ENCODE data around the gene CHAC1. TPM values are rescaled to one million over a fixed set of nuclear protein-coding genes. Genes with fewer than 3 reads are reported as not detected.

CHAC1 gene
- total RNA-seq, 1 donor from 2014 or later, result 24.7 TPM

DNA sequence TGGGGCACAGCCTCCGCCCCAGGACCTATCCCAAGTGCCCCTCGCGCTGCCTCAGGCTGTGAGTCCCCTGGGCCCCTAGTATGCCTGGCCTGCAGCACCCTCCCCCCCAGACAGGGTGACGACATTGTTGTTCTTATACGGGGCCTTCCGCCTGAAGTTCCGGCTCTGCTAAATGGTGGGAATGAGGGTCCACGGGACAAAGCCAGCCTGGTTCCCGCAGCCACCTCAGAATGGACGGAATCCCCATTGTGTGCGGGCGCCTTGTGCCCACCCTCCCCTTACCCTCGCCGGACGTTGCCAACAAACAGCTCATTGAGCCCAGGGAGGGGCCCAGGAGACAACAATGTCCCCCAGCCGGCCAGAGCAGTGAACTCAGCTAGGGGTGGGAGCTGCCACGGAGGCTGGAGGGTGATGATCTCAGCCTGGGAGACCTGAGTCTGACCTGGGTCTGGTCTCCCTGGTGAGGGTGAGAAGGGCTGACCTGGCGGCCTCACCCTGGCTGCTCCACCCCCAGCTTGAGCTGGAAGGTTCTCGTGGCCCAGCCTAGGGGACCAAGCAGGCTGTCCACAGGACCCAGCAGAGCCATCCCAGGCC lies 34.4 kb upstream of the CHAC1 start:
- Histone ChIP-seq H3K4me3 (ENCODE audit: low read depth, low read length) (no peak overlapping the region), H3K27me3 (ENCODE audit: control insufficient read depth, insufficient read depth, low read length) (peaks cover 4% of the 10 kb centered on the region), H3K36me3 (ENCODE audit: control insufficient read depth, insufficient read depth, low read length) (no peaks in the 10 kb centered on the region)
- no peak for FAIRE-seq
- TF ChIP-seq, protein P1, sequence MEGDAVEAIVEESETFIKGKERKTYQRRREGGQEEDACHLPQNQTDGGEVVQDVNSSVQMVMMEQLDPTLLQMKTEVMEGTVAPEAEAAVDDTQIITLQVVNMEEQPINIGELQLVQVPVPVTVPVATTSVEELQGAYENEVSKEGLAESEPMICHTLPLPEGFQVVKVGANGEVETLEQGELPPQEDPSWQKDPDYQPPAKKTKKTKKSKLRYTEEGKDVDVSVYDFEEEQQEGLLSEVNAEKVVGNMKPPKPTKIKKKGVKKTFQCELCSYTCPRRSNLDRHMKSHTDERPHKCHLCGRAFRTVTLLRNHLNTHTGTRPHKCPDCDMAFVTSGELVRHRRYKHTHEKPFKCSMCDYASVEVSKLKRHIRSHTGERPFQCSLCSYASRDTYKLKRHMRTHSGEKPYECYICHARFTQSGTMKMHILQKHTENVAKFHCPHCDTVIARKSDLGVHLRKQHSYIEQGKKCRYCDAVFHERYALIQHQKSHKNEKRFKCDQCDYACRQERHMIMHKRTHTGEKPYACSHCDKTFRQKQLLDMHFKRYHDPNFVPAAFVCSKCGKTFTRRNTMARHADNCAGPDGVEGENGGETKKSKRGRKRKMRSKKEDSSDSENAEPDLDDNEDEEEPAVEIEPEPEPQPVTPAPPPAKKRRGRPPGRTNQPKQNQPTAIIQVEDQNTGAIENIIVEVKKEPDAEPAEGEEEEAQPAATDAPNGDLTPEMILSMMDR (IDR thresholded peaks at IDR 0.05; ENCODE audit: insufficient read depth, low read length, severe bottlenecking), result no peak
- no peak for DNase-seq (ENCODE audit: low read depth)

DNA sequence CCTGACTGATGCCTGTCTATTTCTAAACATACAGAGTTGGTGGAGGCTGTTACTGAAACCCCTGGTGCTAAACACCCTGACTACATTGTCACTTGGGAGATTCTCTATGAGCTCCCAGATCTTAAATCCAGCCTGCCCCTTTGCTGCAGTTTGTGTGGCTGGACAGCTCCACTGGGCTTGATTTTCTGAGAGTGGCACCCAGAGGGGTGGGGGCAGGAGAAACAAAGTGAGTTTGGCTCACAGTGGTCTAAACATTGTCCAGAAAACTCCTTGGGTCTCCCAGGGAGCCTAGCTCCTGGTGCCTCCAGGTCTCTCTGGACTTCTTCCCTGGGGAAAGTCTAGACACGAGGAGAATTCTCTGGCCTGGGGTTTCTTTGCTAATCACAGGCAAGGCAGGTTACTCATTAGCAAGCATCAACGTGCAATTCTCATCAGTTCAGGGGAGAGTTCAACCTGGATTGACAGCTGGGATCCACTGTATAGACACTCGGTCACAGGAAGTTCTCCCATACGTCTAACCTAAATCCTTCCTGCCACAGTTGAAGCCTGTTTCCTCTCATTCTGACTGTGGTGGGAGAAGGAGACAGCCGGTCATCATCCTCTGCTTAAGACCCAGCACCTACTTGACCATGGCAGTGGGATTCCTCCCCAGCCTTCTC lies 31.2 kb upstream of the CHAC1 start:
- Histone ChIP-seq H3K4me3 (ENCODE audit: low read depth, low read length) (no peak overlapping the region), H3K27me3 (ENCODE audit: control insufficient read depth, insufficient read depth, low read length) (peaks cover 30% of the 10 kb centered on the region), H3K36me3 (ENCODE audit: control insufficient read depth, insufficient read depth, low read length) (no peaks in the 10 kb centered on the region)
- TF ChIP-seq, protein P1 (IDR thresholded peaks at IDR 0.05; ENCODE audit: insufficient read depth, low read length, severe bottlenecking), result no peak
- peak; percentile 54 for DNase-seq (ENCODE audit: low read depth)
- peak; percentile 55 for FAIRE-seq

DNA sequence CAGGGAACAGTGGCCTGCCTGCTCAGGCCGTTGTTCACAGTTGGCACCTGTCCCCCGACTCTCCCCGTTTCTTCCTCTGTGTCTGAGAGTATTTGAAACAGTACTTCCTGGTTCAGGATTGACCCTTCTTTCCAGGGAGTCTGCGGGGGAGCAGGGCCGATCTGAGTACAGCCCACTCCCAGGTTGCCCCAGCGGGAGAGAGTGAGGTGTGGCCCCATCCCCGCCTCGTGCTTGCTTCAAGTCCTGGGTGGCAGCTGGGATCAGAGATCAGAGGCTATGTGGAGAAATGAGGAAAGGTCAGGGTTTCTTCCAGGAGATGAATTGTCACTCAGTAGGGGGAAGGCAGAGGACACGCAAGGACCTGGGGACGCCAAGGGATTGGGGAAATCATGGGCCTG lies 30.7 kb upstream of the CHAC1 start:
- DNase-seq (ENCODE audit: low read depth) (no peak), FAIRE-seq (no peak)
- TF ChIP-seq, protein P1 (IDR thresholded peaks at IDR 0.05; ENCODE audit: insufficient read depth, low read length, severe bottlenecking), result no peak
- peaks cover 35% of the 10 kb centered on the region for H3K27me3 ChIP-seq (ENCODE audit: control insufficient read depth, insufficient read depth, low read length)
- no peak overlapping the region for H3K4me3 ChIP-seq (ENCODE audit: low read depth, low read length)
- H3K36me3 ChIP-seq (ENCODE audit: control insufficient read depth, insufficient read depth, low read length), result no peaks in the 10 kb centered on the region

DNA sequence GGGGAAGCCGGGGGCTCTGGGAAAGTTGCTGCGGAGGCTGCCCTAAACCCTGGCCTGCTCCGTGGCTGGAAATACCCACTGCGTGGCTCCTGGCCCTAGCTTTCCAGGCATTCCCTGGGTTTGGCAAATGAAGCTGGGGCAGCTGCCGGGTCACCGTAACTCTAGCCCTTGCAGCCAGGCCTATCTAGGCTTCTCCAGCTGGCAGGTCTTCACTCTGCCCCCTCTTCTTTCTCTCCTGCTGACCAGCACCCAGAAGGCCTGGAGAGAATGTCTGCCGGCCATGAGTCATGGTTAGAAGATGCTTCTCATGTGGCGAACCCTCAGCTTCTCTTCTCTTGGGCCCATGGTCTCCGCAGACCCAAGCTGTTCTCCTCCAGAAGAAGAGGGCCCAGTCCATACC lies 29.7 kb upstream of the CHAC1 start:
- FAIRE-seq, result no peak
- TF ChIP-seq, protein P1 (IDR thresholded peaks at IDR 0.05; ENCODE audit: insufficient read depth, low read length, severe bottlenecking), result no peak
- peaks cover 37% of the 10 kb centered on the region for H3K27me3 ChIP-seq (ENCODE audit: control insufficient read depth, insufficient read depth, low read length)

DNA sequence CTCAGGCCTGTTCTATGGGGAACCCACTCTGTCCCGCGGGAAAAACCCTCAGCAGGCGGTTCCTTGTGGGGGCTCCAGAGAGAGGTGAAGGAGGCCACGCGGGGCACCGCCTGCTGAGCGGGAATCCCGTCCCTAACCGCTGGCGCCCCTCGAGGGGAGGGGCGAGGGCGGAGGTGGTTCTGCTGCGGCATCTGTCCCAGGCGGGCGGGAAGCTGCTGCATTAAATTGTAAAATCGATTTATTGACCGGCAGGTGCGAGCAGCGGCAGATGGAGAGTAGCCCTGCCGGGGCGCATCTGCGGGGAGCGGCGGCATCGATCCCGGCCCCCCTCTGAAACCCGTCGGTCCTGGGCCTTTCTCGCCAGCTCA lies 27.8 kb upstream of the CHAC1 start:
- Histone ChIP-seq H3K36me3 (ENCODE audit: control insufficient read depth, insufficient read depth, low read length) (no peaks in the 10 kb centered on the region), H3K4me3 (ENCODE audit: low read depth, low read length) (no peak overlapping the region), H3K27me3 (ENCODE audit: control insufficient read depth, insufficient read depth, low read length) (peaks cover 46% of the 10 kb centered on the region)
- TF ChIP-seq, protein P1 (IDR thresholded peaks at IDR 0.05; ENCODE audit: insufficient read depth, low read length, severe bottlenecking), result no peak
- no peak for DNase-seq (ENCODE audit: low read depth)
- FAIRE-seq, result no peak

More for the DNA sequence above, 29.7 kb upstream of the CHAC1 start:
- Histone ChIP-seq H3K4me3 (ENCODE audit: low read depth, low read length) (no peak overlapping the region), H3K36me3 (ENCODE audit: control insufficient read depth, insufficient read depth, low read length) (no peaks in the 10 kb centered on the region)
- DNase-seq (ENCODE audit: low read depth), result no peak
